ENCODE results near the gene TMCC2. TPM values are rescaled to one million over a fixed set of nuclear protein-coding genes. Genes with fewer than 3 reads are reported as not detected.
A peak's percentile ranks its signal among the peaks of the same experiment; 100 is the strongest.

Gene TMCC2
- total and polyA plus RNA-seq, 2 donors (not counting 1 experiment from before 2014, with no cell fraction given), result 2.0 to 4.0 TPM

- Mint-ChIP-seq H3K27me3 (no peaks in the 10 kb centered on the region), H3K4me1 (peaks cover 80% of the 10 kb centered on the region), H3K9me3 (ENCODE audit: insufficient read depth) (no peaks in the 10 kb centered on the region), H3K27ac (peak overlapping the region; percentile 89), H3K4me3 (peak overlapping the region; percentile 52)
- POLR2A ChIA-PET, result interaction anchor here (1.0 kb wide), 2 partner anchors 20 to 29 kb away, joined by 3 read pairs; partner anchors contain the start of gene NUAK2
- Histone ChIP-seq H3K9me3 (ENCODE audit: control extremely low read depth in 1 of 3, control insufficient read depth in 2 of 3, insufficient read depth in 1 of 3, low read length in 2 of 3) (peaks cover 0 to 8% (median 0%) of the 10 kb centered on the region in 3 donors), H3K27me3 (replicated peaks in 1 of 4; ENCODE audit: control extremely low read depth in 1 of 4, control insufficient read depth in 3 of 4, insufficient read depth in 4 of 4, low read length in 3 of 4) (no peaks in the 10 kb centered on the region), H4K20me1 (ENCODE audit: control insufficient read depth, insufficient read depth, low read length, poor library complexity, severe bottlenecking) (no peaks in the 10 kb centered on the region), H3K4me2 (replicated peaks; ENCODE audit: low read depth, low read length, poor library complexity, severe bottlenecking) (peak overlapping the region; percentile 42), H3K4me1 (ENCODE audit: control insufficient read depth in 2 of 2, insufficient read depth in 2 of 2, low read length in 2 of 2) (peaks cover 82 to 95% of the 10 kb centered on the region in 2 donors), H3K79me2 (ENCODE audit: control insufficient read depth, insufficient read depth, low read length) (peaks cover 12% of the 10 kb centered on the region), H2AFZ (ENCODE audit: insufficient read depth, low read depth, low read length, poor library complexity, severe bottlenecking) (no peak overlapping the region), H3K27ac (ENCODE audit: low read length in 2 of 2) (peak overlapping the region; percentile 67 to 70), H3K9ac (ENCODE audit: low read length) (peak overlapping the region; percentile 2), H3K4me3 (ENCODE audit: control extremely low read depth in 1 of 5, extremely low read depth in 1 of 5, insufficient read depth in 1 of 5, low read depth in 2 of 5, low read length in 4 of 5) (no peak overlapping the region), H3K36me3 (replicated peaks in 1 of 2; ENCODE audit: control extremely low read depth in 1 of 2, control insufficient read depth in 1 of 2, extremely low read depth in 1 of 2, insufficient read depth in 2 of 2, low read length in 1 of 2) (no peaks in the 10 kb centered on the region)
- ATAC-seq (ENCODE audit: low read depth) (no peak), DNase-seq (peak; percentile 76)
- intact Hi-C loops (cut with micrococcal nuclease), result no loop called here
- WGBS (ENCODE audit: insufficient coverage), result 17% methylated on average over 5 of the region's 6 CpGs
- CTCF ChIA-PET, result interaction anchor here (15.9 to 56.6 kb wide), 2 partner anchors 16 to 34 kb away, joined by 210 to 2421 read pairs; partner anchors contain the start of gene NUAK2
- TF ChIP-seq EZH2 (IDR thresholded peaks at IDR 0.05; ENCODE audit: borderline replicate concordance, insufficient read depth, low read depth, low read length, poor library complexity, severe bottlenecking) (no peak), CTCF (IDR thresholded peaks at IDR 0.05) (no peak)
These were observed 63.9 kb downstream of the TMCC2 start for GRCh38 chr1:205291596-205291995.

GRCh38 chr1:205293350-205294074, 65.8 kb downstream of the TMCC2 start:
- H3K36me3 ChIP-seq (replicated peaks in 1 of 2; ENCODE audit: control extremely low read depth in 1 of 2, control insufficient read depth in 1 of 2, extremely low read depth in 1 of 2, insufficient read depth in 2 of 2, low read length in 1 of 2), result no peaks in the 10 kb centered on the region
- H3K27me3 ChIP-seq (replicated peaks in 1 of 4; ENCODE audit: control extremely low read depth in 1 of 4, control insufficient read depth in 3 of 4, insufficient read depth in 4 of 4, low read length in 3 of 4), result no peaks in the 10 kb centered on the region
- intact Hi-C loops (cut with micrococcal nuclease), result no loop called here
- peaks cover 77% of the 10 kb centered on the region for H3K4me1 Mint-ChIP-seq
- TF ChIP-seq EZH2 (IDR thresholded peaks at IDR 0.05; ENCODE audit: borderline replicate concordance, insufficient read depth, low read depth, low read length, poor library complexity, severe bottlenecking) (no peak), CTCF (IDR thresholded peaks at IDR 0.05) (no peak)
- peaks cover 6% of the 10 kb centered on the region for H3K79me2 ChIP-seq (ENCODE audit: control insufficient read depth, insufficient read depth, low read length)
- ATAC-seq (ENCODE audit: low read depth), result no peak
- H3K27ac ChIP-seq (ENCODE audit: low read length in 2 of 2), result peak overlapping the region in 1 of 2 donors; percentile 15
- no peaks in the 10 kb centered on the region for H3K27me3 Mint-ChIP-seq
- H3K4me3 ChIP-seq (ENCODE audit: control extremely low read depth in 1 of 5, extremely low read depth in 1 of 5, insufficient read depth in 1 of 5, low read depth in 2 of 5, low read length in 4 of 5), result no peak overlapping the region
- peaks cover 0 to 8% (median 0%) of the 10 kb centered on the region in 3 donors for H3K9me3 ChIP-seq (ENCODE audit: control extremely low read depth in 1 of 3, control insufficient read depth in 2 of 3, insufficient read depth in 1 of 3, low read length in 2 of 3)
- POLR2A ChIA-PET, result interaction anchor here (0.7 to 1.9 kb wide), 2 partner anchors 18 to 20 kb away, joined by 3 to 10 read pairs; no protein-coding TSS in a partner anchor
- H2AFZ ChIP-seq (ENCODE audit: insufficient read depth, low read depth, low read length, poor library complexity, severe bottlenecking), result no peak overlapping the region
- no peaks in the 10 kb centered on the region for H4K20me1 ChIP-seq (ENCODE audit: control insufficient read depth, insufficient read depth, low read length, poor library complexity, severe bottlenecking)
- DNase-seq, result no peak
- H3K27ac Mint-ChIP-seq, result peak overlapping the region; percentile 81
- WGBS (ENCODE audit: insufficient coverage), result 93% methylated on average over 8 of the region's 10 CpGs
- H3K4me2 ChIP-seq (replicated peaks; ENCODE audit: low read depth, low read length, poor library complexity, severe bottlenecking), result peak overlapping the region; percentile 33
- CTCF ChIA-PET, result interaction anchor here (1.7 to 56.6 kb wide), 3 partner anchors 18 to 231 kb away, joined by 3 to 2421 read pairs (median 210); partner anchors contain the start of gene NUAK2
- peaks cover 68 to 94% of the 10 kb centered on the region in 2 donors for H3K4me1 ChIP-seq (ENCODE audit: control insufficient read depth in 2 of 2, insufficient read depth in 2 of 2, low read length in 2 of 2)
- H3K9ac ChIP-seq (ENCODE audit: low read length), result no peak overlapping the region
- no peaks in the 10 kb centered on the region for H3K9me3 Mint-ChIP-seq (ENCODE audit: insufficient read depth)
- H3K4me3 Mint-ChIP-seq, result no peak overlapping the region
